Left ventricle myocardium inferior (tissue), 1 donor: ENCODE measurements around the gene PDCD1LG2. TPM values are rescaled to one million over a fixed set of nuclear protein-coding genes. Genes with fewer than 3 reads are reported as not detected.

Experiments
- DNase-seq: peaks from one replicate; pipeline ENCODE4 v3.0.0-alpha.2; 2020
- H3K27ac ChIP-seq: fragments of 200-600 bp; replicated peaks from 2 replicates; pipeline ENCODE4 v1.8.0; 2021
- H3K27me3 ChIP-seq: fragments of 200-600 bp; 2 replicates; pipeline ENCODE4 v1.8.0; 2021; ENCODE audit warnings: low read depth
- H3K36me3 ChIP-seq: fragments of 200-600 bp; 2 replicates; pipeline ENCODE4 v1.8.0; 2021
- H3K4me1 ChIP-seq: fragments of 200-600 bp; 2 replicates; pipeline ENCODE4 v1.8.0; 2021
- H3K4me3 ChIP-seq: fragments of 200-600 bp; 2 replicates; pipeline ENCODE4 v1.8.0; 2021; ENCODE audit warnings: mild to moderate bottlenecking, moderate library complexity
- H3K9me3 ChIP-seq: fragments of 200-600 bp; replicated peaks from 2 replicates; pipeline ENCODE4 v1.8.0; 2021
- intact Hi-C: fragments of 100-400 bp; cut with micrococcal nuclease; formaldehyde crosslinking; loops from one replicate; pipeline ENCODE4 v1.11.0; 2022
- total RNA-seq: library from RNA; stranded (reverse); fragmentation: NEBNext Ultra II Directional; extraction: Animal tissue kit (Norgen Biotek cat#: 25700); gene quantifications from one replicate; pipeline ENCODE4 v1.2.1, GENCODE V29; 2021
- TF ChIP-seq, protein P1 (sequence below): fragments of 200-600 bp; IDR thresholded peaks from 2 replicates; pipeline ENCODE4 v1.8.0; 2021; ENCODE audit warnings: antibody characterized with exemption, mild to moderate bottlenecking, borderline replicate concordance
- donor health status: DM: no; HTN: yes; CAD: no; lungs with severe emphysema.

Gene PDCD1LG2
- total RNA-seq, 1 donor from 2014 or later, result 2.0 TPM

GRCh38 chr9:5574097-5574496, 63.8 kb downstream of the PDCD1LG2 start:
- no peaks in the 10 kb centered on the region for H3K9me3 ChIP-seq
- intact Hi-C loops, result no loop called here
- no peak for DNase-seq
- H3K27me3 ChIP-seq, result no peaks in the 10 kb centered on the region
- H3K4me3 ChIP-seq, result no peak overlapping the region
- peaks cover 17% of the 10 kb centered on the region for H3K4me1 ChIP-seq
- TF ChIP-seq, protein P1, sequence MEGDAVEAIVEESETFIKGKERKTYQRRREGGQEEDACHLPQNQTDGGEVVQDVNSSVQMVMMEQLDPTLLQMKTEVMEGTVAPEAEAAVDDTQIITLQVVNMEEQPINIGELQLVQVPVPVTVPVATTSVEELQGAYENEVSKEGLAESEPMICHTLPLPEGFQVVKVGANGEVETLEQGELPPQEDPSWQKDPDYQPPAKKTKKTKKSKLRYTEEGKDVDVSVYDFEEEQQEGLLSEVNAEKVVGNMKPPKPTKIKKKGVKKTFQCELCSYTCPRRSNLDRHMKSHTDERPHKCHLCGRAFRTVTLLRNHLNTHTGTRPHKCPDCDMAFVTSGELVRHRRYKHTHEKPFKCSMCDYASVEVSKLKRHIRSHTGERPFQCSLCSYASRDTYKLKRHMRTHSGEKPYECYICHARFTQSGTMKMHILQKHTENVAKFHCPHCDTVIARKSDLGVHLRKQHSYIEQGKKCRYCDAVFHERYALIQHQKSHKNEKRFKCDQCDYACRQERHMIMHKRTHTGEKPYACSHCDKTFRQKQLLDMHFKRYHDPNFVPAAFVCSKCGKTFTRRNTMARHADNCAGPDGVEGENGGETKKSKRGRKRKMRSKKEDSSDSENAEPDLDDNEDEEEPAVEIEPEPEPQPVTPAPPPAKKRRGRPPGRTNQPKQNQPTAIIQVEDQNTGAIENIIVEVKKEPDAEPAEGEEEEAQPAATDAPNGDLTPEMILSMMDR, result no peak
- H3K36me3 ChIP-seq, result peaks cover 11% of the 10 kb centered on the region
- no peak overlapping the region for H3K27ac ChIP-seq

- H3K4me3 ChIP-seq, result no peak overlapping the region
- intact Hi-C loops, result no loop called here
- H3K27me3 ChIP-seq, result no peaks in the 10 kb centered on the region
- H3K36me3 ChIP-seq, result peaks cover 11% of the 10 kb centered on the region
- peaks cover 13% of the 10 kb centered on the region for H3K4me1 ChIP-seq
- TF ChIP-seq, protein P1, result no peak
- H3K27ac ChIP-seq, result no peak overlapping the region
- DNase-seq, result no peak
- no peaks in the 10 kb centered on the region for H3K9me3 ChIP-seq
Observed at GRCh38 chr9:5575000-5575399, 64.7 kb downstream of the PDCD1LG2 start.

DNA sequence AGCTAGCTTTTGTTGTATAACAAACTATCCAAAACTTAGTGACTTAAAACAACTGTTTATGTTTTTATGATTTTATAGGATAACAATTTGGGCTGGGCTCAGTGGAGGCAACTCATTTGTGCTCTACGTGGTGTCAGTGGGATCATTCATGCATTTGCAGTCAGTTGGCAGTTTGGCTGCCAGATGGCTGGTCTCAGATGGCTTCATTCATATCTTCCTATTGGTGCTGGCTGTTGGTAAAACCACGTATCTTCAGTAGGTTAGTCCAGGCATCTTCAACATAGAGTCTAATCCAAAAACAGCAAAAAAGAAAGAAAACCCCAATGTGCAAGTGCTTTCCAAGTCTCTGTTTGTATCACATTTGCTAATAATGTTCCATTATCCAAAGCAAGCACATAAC, 66.9 kb downstream of the PDCD1LG2 start:
- H3K4me1 ChIP-seq, result peaks cover 10% of the 10 kb centered on the region
- H3K4me3 ChIP-seq, result no peak overlapping the region
- no peaks in the 10 kb centered on the region for H3K36me3 ChIP-seq
- H3K27me3 ChIP-seq, result no peaks in the 10 kb centered on the region
- TF ChIP-seq, protein P1, result no peak
- no peak for DNase-seq
- intact Hi-C loops, result no loop called here
- no peak overlapping the region for H3K27ac ChIP-seq
- no peaks in the 10 kb centered on the region for H3K9me3 ChIP-seq

DNA sequence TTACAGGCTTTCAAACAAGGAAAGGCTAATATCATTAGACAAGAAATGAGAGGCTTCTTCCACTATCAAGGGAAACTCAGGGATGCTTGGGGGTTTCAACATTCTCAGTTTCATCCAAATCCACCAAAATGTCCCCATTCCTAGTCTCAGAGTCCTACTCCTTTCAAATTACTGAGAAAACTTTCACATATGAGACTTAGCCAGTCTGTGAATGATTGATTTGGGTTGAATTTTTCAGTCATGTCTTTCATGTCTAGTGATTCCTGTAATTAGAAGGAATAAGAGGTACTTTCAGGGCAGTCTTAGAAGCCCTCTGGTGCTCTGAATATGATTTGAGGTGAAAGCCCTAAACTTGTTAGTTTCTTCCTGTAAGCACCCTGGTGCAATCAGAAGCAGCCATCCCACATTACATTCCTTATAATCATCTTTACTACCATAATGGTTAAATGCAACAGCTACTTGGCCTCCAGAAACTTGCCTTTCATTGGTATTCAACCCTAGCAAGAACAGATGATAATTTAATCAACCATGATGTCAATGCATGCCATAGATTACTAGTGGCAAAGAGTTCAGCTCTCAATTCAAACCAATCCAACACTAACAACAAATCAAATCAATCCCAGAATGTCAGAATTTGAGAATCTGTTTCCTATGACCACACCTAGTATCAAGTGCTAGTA, 67.8 kb downstream of the PDCD1LG2 start:
- intact Hi-C loops, result no loop called here
- no peaks in the 10 kb centered on the region for H3K36me3 ChIP-seq
- no peaks in the 10 kb centered on the region for H3K27me3 ChIP-seq
- TF ChIP-seq, protein P1, result no peak
- DNase-seq, result no peak
- no peak overlapping the region for H3K27ac ChIP-seq
- no peak overlapping the region for H3K4me3 ChIP-seq
- no peaks in the 10 kb centered on the region for H3K9me3 ChIP-seq
- H3K4me1 ChIP-seq, result peaks cover 15% of the 10 kb centered on the region

GRCh38 chr9:5578698-5579085, 68.4 kb downstream of the PDCD1LG2 start:
- H3K4me3 ChIP-seq, result no peak overlapping the region
- TF ChIP-seq, protein P1, result no peak
- no peak overlapping the region for H3K27ac ChIP-seq
- H3K9me3 ChIP-seq, result no peaks in the 10 kb centered on the region
- peaks cover 19% of the 10 kb centered on the region for H3K4me1 ChIP-seq
- no peak for DNase-seq
- no peaks in the 10 kb centered on the region for H3K36me3 ChIP-seq
- no peaks in the 10 kb centered on the region for H3K27me3 ChIP-seq
- intact Hi-C loops, result no loop called here
